ENCODE data around the gene PDPK1. TPM values are rescaled to one million over a fixed set of nuclear protein-coding genes. Genes with fewer than 3 reads are reported as not detected.

The PDPK1 gene
- total and polyA plus RNA-seq, 4 donors = 31.7 to 43.1 (median 37.6) TPM

DNA sequence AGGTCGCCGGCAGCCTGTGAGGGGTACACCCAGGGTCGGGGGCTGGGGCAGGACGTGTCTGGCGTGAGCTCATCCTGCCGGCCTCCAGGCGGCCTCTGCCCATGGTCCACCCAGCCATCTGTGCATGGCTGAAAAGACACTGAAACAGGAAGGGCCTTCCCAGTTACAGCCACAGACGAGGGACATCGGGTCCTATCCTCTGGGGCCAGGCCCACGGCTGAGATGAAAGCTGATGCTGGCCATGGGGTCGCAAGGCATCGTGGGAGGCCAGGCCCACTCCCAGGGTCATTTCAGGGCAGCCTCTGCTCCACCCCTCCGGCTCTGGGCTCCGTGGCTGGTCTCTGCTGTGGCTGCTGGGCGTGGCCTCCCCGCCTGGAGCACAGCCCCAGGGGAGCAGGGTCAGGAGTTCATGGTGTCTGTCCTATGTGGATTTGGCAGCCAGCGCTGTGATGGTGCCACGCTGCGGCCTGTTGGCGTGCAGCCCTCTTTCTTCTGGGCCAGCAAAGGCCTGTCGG, 40.6 kb upstream of the PDPK1 start:
- no peak for DNase-seq (ENCODE audit: low read depth in 4 of 6, low spot score in 6 of 6)
- Histone ChIP-seq H3K4me3 (ENCODE audit: low read depth, low read length) (no peak overlapping the region), H3K9me3 (ENCODE audit: control insufficient read depth, insufficient read depth, low read length) (no peaks in the 10 kb centered on the region), H3K36me3 (ENCODE audit: control insufficient read depth, insufficient read depth, low read length) (peaks cover 73% of the 10 kb centered on the region), H3K27me3 (ENCODE audit: control insufficient read depth, insufficient read depth, low read length) (no peaks in the 10 kb centered on the region), H3K4me1 (ENCODE audit: control insufficient read depth, insufficient read depth, low read length) (peaks cover 21% of the 10 kb centered on the region), H3K27ac (ENCODE audit: low read depth, low read length) (no peak overlapping the region)
- WGBS (ENCODE audit: insufficient coverage) = 73% methylated on average over 19 of the region's 21 CpGs

- Histone ChIP-seq H3K4me1 (ENCODE audit: control insufficient read depth, insufficient read depth, low read length) (peaks cover 28% of the 10 kb centered on the region), H3K4me3 (ENCODE audit: low read depth, low read length) (no peak overlapping the region), H3K27ac (ENCODE audit: low read depth, low read length) (no peak overlapping the region), H3K27me3 (ENCODE audit: control insufficient read depth, insufficient read depth, low read length) (no peaks in the 10 kb centered on the region), H3K9me3 (ENCODE audit: control insufficient read depth, insufficient read depth, low read length) (no peaks in the 10 kb centered on the region), H3K36me3 (ENCODE audit: control insufficient read depth, insufficient read depth, low read length) (peaks cover 77% of the 10 kb centered on the region)
- DNase-seq (ENCODE audit: low read depth in 4 of 6, low spot score in 6 of 6) = no peak
- 92% methylated on average over 26 of the region's 26 CpGs for WGBS (ENCODE audit: insufficient coverage)
These were observed 39.9 kb upstream of the PDPK1 start for GRCh38 chr16:2497695-2498484.

GRCh38 chr16:2498531-2499253, 39.1 kb upstream of the PDPK1 start:
- 77% methylated on average over 15 of the region's 15 CpGs for WGBS (ENCODE audit: insufficient coverage)

DNA sequence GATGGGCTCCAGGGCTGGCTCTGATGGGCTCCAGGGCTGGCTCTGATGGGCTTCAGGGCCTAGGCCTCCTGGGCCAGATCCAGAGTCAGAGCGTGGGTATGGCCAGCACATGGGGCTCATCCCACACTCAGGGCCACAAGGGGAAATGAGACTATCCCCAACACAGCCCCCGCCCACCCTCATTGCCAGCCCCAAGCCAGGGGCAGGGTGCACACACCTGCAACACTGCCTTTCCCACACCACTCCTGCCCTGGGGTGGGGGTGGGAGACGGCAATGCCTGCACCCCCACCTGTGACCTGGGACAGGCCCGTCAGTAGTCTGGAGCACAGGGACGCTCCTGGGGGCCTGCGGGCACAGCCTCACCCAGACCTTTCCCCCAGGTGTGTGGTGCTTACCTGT, 38.4 kb upstream of the PDPK1 start:
- DNase-seq (ENCODE audit: low read depth in 4 of 6, low spot score in 6 of 6) = no peak
- Histone ChIP-seq H3K4me1 (ENCODE audit: control insufficient read depth, insufficient read depth, low read length) (peaks cover 30% of the 10 kb centered on the region), H3K9me3 (ENCODE audit: control insufficient read depth, insufficient read depth, low read length) (no peaks in the 10 kb centered on the region), H3K27me3 (ENCODE audit: control insufficient read depth, insufficient read depth, low read length) (no peaks in the 10 kb centered on the region), H3K27ac (ENCODE audit: low read depth, low read length) (no peak overlapping the region), H3K4me3 (ENCODE audit: low read depth, low read length) (no peak overlapping the region), H3K36me3 (ENCODE audit: control insufficient read depth, insufficient read depth, low read length) (peaks cover 75% of the 10 kb centered on the region)
- WGBS (ENCODE audit: insufficient coverage) = no CpG with 5 or more reads among the region's 6 CpGs

More at GRCh38 chr16:2498531-2499253, 39.1 kb upstream of the PDPK1 start:
- no peak for DNase-seq (ENCODE audit: low read depth in 4 of 6, low spot score in 6 of 6)
- Histone ChIP-seq H3K27me3 (ENCODE audit: control insufficient read depth, insufficient read depth, low read length) (no peaks in the 10 kb centered on the region), H3K4me3 (ENCODE audit: low read depth, low read length) (no peak overlapping the region), H3K36me3 (ENCODE audit: control insufficient read depth, insufficient read depth, low read length) (peaks cover 76% of the 10 kb centered on the region), H3K9me3 (ENCODE audit: control insufficient read depth, insufficient read depth, low read length) (no peaks in the 10 kb centered on the region), H3K4me1 (ENCODE audit: control insufficient read depth, insufficient read depth, low read length) (peaks cover 30% of the 10 kb centered on the region), H3K27ac (ENCODE audit: low read depth, low read length) (no peak overlapping the region)

DNA sequence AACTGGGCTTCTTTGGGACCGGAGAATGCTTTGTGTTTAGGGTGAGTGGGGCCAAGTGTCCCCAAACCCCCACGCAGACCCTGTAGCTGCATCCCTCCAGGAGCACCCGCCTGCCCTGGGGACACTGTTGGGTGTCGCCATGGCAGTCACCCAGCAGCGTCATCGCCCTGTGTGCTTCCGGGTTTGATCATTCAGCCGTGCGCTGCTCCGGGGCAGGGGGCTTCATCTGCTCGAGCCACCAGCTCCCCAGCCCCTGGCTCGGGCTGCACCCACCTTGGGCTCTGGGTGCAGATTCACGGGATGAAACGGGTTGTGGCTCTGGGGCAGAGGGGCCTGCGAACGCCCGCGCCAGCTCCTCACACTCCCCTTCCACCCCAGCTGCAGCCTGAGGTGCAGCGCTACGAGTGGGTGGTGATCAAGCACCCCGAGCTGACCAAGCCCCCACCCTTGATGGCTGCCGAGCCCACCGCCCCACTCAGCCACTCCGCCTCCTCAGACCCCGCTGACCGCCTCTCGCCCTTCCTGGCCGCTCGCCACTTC, 37.9 kb upstream of the PDPK1 start:
- Histone ChIP-seq H3K27ac (ENCODE audit: low read depth, low read length) (no peak overlapping the region), H3K4me3 (ENCODE audit: low read depth, low read length) (no peak overlapping the region), H3K36me3 (ENCODE audit: control insufficient read depth, insufficient read depth, low read length) (peaks cover 75% of the 10 kb centered on the region), H3K27me3 (ENCODE audit: control insufficient read depth, insufficient read depth, low read length) (no peaks in the 10 kb centered on the region), H3K9me3 (ENCODE audit: control insufficient read depth, insufficient read depth, low read length) (no peaks in the 10 kb centered on the region), H3K4me1 (ENCODE audit: control insufficient read depth, insufficient read depth, low read length) (peaks cover 30% of the 10 kb centered on the region)
- no peak for DNase-seq (ENCODE audit: low read depth in 4 of 6, low spot score in 6 of 6)
- WGBS (ENCODE audit: insufficient coverage) = 94% methylated on average over 24 of the region's 29 CpGs

- Histone ChIP-seq H3K4me1 (ENCODE audit: control insufficient read depth, insufficient read depth, low read length) (peaks cover 30% of the 10 kb centered on the region), H3K27ac (ENCODE audit: low read depth, low read length) (no peak overlapping the region), H3K36me3 (ENCODE audit: control insufficient read depth, insufficient read depth, low read length) (peaks cover 75% of the 10 kb centered on the region), H3K9me3 (ENCODE audit: control insufficient read depth, insufficient read depth, low read length) (no peaks in the 10 kb centered on the region), H3K27me3 (ENCODE audit: control insufficient read depth, insufficient read depth, low read length) (no peaks in the 10 kb centered on the region), H3K4me3 (ENCODE audit: low read depth, low read length) (no peak overlapping the region)
- DNase-seq (ENCODE audit: low read depth in 4 of 6, low spot score in 6 of 6) = no peak
- 80% methylated on average over 18 of the region's 20 CpGs for WGBS (ENCODE audit: insufficient coverage)
These were observed 37.3 kb upstream of the PDPK1 start for GRCh38 chr16:2500430-2500917.

GRCh38 chr16:2500918-2501750, 36.7 kb upstream of the PDPK1 start:
- Histone ChIP-seq H3K4me3 (ENCODE audit: low read depth, low read length) (peak overlapping the region; percentile 40), H3K27ac (ENCODE audit: low read depth, low read length) (peak overlapping the region; percentile 40), H3K9me3 (ENCODE audit: control insufficient read depth, insufficient read depth, low read length) (no peaks in the 10 kb centered on the region), H3K27me3 (ENCODE audit: control insufficient read depth, insufficient read depth, low read length) (no peaks in the 10 kb centered on the region), H3K36me3 (ENCODE audit: control insufficient read depth, insufficient read depth, low read length) (peaks cover 72% of the 10 kb centered on the region), H3K4me1 (ENCODE audit: control insufficient read depth, insufficient read depth, low read length) (peaks cover 30% of the 10 kb centered on the region)
- WGBS (ENCODE audit: insufficient coverage) = 29% methylated on average over 19 of the region's 23 CpGs
- DNase-seq (ENCODE audit: low read depth in 4 of 6, low spot score in 6 of 6) = peak; percentile 52 to 94 (median 72)

DNA sequence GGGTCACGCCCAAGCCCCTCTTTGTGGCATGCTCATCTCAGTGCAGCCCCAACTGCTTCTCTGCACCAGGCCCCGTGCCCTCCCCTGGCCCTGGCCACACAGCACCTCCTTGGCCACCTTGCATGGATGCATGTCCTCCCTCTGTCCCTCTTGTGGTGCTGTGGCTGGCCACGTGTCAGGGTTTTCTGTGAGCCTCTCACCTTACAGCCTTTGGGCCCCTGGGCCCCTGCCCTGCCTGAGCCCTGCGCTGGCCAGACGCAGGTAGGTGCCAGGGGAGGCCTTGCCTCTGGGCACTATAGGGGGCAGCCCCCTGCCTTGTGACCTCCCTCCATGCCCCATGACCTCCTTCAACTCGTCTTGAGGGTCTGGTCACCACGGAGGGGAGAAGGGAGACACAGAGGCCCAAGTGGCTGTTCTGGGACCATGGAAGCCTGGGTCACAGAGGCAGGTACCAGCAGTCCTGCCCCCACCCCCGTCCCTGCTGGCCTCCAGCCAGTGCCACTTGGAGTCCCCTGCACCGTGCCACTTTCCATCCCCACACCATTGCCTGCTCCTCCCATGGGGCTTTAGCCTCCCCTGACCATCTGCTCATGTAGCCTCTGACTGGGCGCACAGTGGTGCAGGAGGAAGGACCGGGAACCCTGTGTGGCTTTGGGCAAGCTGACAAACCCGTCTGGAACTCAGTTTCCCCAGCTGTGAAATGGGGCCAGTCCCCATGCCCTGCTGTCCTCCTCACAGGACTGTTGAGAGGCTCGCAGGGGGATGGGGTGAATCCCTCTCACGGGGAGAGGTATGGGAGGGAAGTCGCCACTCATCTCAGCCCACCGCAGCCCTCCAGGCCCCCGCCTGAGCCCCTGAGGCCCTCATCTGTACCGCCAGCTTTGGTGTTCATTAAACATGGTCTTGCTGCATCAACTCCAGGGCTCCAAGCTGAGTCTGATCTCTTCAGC, 35.6 kb upstream of the PDPK1 start:
- Histone ChIP-seq H3K4me1 (ENCODE audit: control insufficient read depth, insufficient read depth, low read length) (peaks cover 30% of the 10 kb centered on the region), H3K36me3 (ENCODE audit: control insufficient read depth, insufficient read depth, low read length) (peaks cover 72% of the 10 kb centered on the region), H3K4me3 (ENCODE audit: low read depth, low read length) (no peak overlapping the region), H3K9me3 (ENCODE audit: control insufficient read depth, insufficient read depth, low read length) (no peaks in the 10 kb centered on the region), H3K27me3 (ENCODE audit: control insufficient read depth, insufficient read depth, low read length) (no peaks in the 10 kb centered on the region), H3K27ac (ENCODE audit: low read depth, low read length) (no peak overlapping the region)
- 71% methylated on average over 15 of the region's 18 CpGs for WGBS (ENCODE audit: insufficient coverage)
- DNase-seq (ENCODE audit: low read depth in 4 of 6, low spot score in 6 of 6) = no peak
